GM23338 (cell line): Measurements from ENCODE around the gene GUCY1A2. TPM values are rescaled to one million over a fixed set of nuclear protein-coding genes. Genes with fewer than 3 reads are reported as not detected.

Source experiments
- ATAC-seq: fragments of 200-7000 bp; cut with Tn5 transposase; 3 replicates; pipeline ENCODE4 v1.9.1; 2020
- DNase-seq: peaks from one replicate; pipeline ENCODE4 v3.0.0-alpha.2; 2015; ENCODE audit warnings: low spot score
- H2AFZ ChIP-seq: fragments of 200-600 bp; sonication (generic); 2 replicates; pipeline ENCODE4 v1.8.0; 2016; ENCODE audit warnings: antibody characterized with exemption, mild to moderate bottlenecking, moderate library complexity
- H3F3A ChIP-seq: fragments of 200-600 bp; sonication (generic); replicated peaks from 2 replicates; pipeline ENCODE4 v1.8.0; 2017; ENCODE audit warnings: antibody characterized with exemption, mixed run types, low read depth
- H3K27ac ChIP-seq: fragments of 200-600 bp; sonication (generic); 2 replicates; pipeline ENCODE4 v1.6.1; 2016; ENCODE audit warnings: low read depth
- H3K27me3 ChIP-seq: fragments of 200-600 bp; sonication (generic); 2 replicates; pipeline ENCODE4 v1.8.0; 2016; ENCODE audit warnings: mild to moderate bottlenecking, mixed run types, moderate library complexity; ENCODE audit not compliant: insufficient read depth
- H3K36me3 ChIP-seq: fragments of 200-600 bp; sonication (generic); 2 replicates; pipeline ENCODE4 v1.8.0; 2016; ENCODE audit warnings: mild to moderate bottlenecking; ENCODE audit not compliant: insufficient read depth
- H3K4me1 ChIP-seq: fragments of 200-600 bp; sonication (generic); 2 replicates; pipeline ENCODE4 v1.8.0; 2016; ENCODE audit warnings: mild to moderate bottlenecking, moderate library complexity; ENCODE audit not compliant: insufficient read depth
- H3K4me2 ChIP-seq: fragments of 200-600 bp; sonication (generic); 2 replicates; pipeline ENCODE4 v1.7.1; 2017; ENCODE audit warnings: mixed run types
- H3K4me3 ChIP-seq: fragments of 200-600 bp; sonication (generic); 2 replicates; pipeline ENCODE4 v1.6.1; 2016; ENCODE audit warnings: mixed run types
- H3K79me2 ChIP-seq: fragments of 200-600 bp; sonication (generic); replicated peaks from 2 replicates; pipeline ENCODE4 v1.8.0; 2017; ENCODE audit warnings: mild to moderate bottlenecking; ENCODE audit not compliant: insufficient read depth
- H3K9me2 ChIP-seq: fragments of 200-600 bp; sonication (generic); 2 replicates; pipeline ENCODE4 v1.8.0; 2017; ENCODE audit not compliant: insufficient read depth
- H4K20me1 ChIP-seq: fragments of 200-600 bp; sonication (generic); replicated peaks from 2 replicates; pipeline ENCODE4 v1.8.0; 2017; ENCODE audit warnings: mild to moderate bottlenecking; ENCODE audit not compliant: insufficient read depth
- H3K27ac Mint-ChIP-seq: 2 replicates; pipeline ENCODE4 v1.8.0; 2020; ENCODE audit warnings: inconsistent platforms, mild to moderate bottlenecking, moderate library complexity, mixed read lengths
- H3K27me3 Mint-ChIP-seq: 3 replicates; pipeline ENCODE4 v1.8.0; 2022; ENCODE audit warnings: low read depth, mild to moderate bottlenecking, moderate library complexity, mixed read lengths, inconsistent platforms; ENCODE audit not compliant: insufficient read depth, poor library complexity
- H3K36me3 Mint-ChIP-seq: 3 replicates; pipeline ENCODE4 v1.8.0; 2021; ENCODE audit warnings: low read depth, mild to moderate bottlenecking, inconsistent platforms, moderate library complexity, mixed read lengths
- H3K4me1 Mint-ChIP-seq: 3 replicates; pipeline ENCODE4 v1.8.0; 2020; ENCODE audit warnings: mild to moderate bottlenecking, inconsistent platforms, mixed read lengths
- H3K4me3 Mint-ChIP-seq: 3 replicates; pipeline ENCODE4 v1.8.0; 2021; ENCODE audit warnings: moderate library complexity, mild to moderate bottlenecking, inconsistent platforms, mixed read lengths
- H3K9me3 Mint-ChIP-seq: 3 replicates; pipeline ENCODE4 v1.8.0; 2020; ENCODE audit warnings: moderate library complexity, mild to moderate bottlenecking, inconsistent platforms, mixed read lengths
- CREB1 ChIP-seq: fragments of 250-450 bp; sonication (Bioruptor Pico); IDR thresholded peaks from 2 replicates; pipeline ENCODE4 v1.5.0; 2020; ENCODE audit warnings: low read depth, mild to moderate bottlenecking, moderate library complexity
- CTCF ChIP-seq, 2 experiments: fragments of 200-600 bp in 1 of 2; sonication (generic) in 1 of 2; conservative IDR thresholded peaks; 2 replicates each; pipeline versions ENCODE4 v1.5.1 to v1.6.1; 2016 to 2017; ENCODE audit warnings: antibody characterized with exemption in 2 of 2, low read depth in 2 of 2, mild to moderate bottlenecking in 2 of 2, moderate library complexity in 1 of 2
- ETS1 ChIP-seq: IDR thresholded peaks from 2 replicates; pipeline ENCODE4 v1.6.1; 2016; ENCODE audit warnings: antibody characterized with exemption
- EZH2 ChIP-seq: fragments of 200-600 bp; sonication (generic); IDR thresholded peaks from one replicate; pipeline ENCODE4 v1.8.0; 2017; ENCODE audit warnings: antibody characterized with exemption, mild to moderate bottlenecking, low read depth; ENCODE audit not compliant: unreplicated experiment
- EZH2phosphoT487 ChIP-seq: fragments of 200-600 bp; sonication (generic); IDR thresholded peaks from one replicate; pipeline ENCODE4 v1.8.1; 2018; ENCODE audit warnings: antibody characterized with exemption; ENCODE audit not compliant: unreplicated experiment
- REST ChIP-seq: IDR thresholded peaks from one replicate; pipeline ENCODE4 v1.6.1; 2018; ENCODE audit warnings: antibody characterized with exemption; ENCODE audit not compliant: unreplicated experiment
- ZNF114 ChIP-seq: fragments of 250-450 bp; sonication (Bioruptor Pico); IDR thresholded peaks from 2 replicates; pipeline ENCODE4 v1.5.0; 2020; ENCODE audit warnings: mild to moderate bottlenecking, moderate library complexity
- ZNF331 ChIP-seq: fragments of 250-450 bp; sonication (Bioruptor Pico); IDR thresholded peaks from 2 replicates; pipeline ENCODE4 v1.5.0; 2020; ENCODE audit warnings: low read depth, mild to moderate bottlenecking, moderate library complexity
- polyA plus RNA-seq: library from polyadenylated mRNA; unstranded; fragments of >200 nt; fragmentation: Nextera tagmentation; extraction: Ambion mirVana; gene quantifications from 2 replicates; pipeline ENCODE4 v1.2.1, GENCODE V29; 2016
- total RNA-seq: library from RNA; depleted of rRNA; stranded (reverse); fragments of >200 nt; shearing (Covaris generic); gene quantifications from 2 replicates; pipeline ENCODE4 v1.2.3, GENCODE V29; 2014

GUCY1A2 gene
- total and polyA plus RNA-seq, 2 experiments from 2014 or later: 0.36 to 1.4 TPM

GRCh38 chr11:106708348-106708747, 309.9 kb downstream of the GUCY1A2 start (continued):
- TF ChIP-seq REST: no peak
- TF ChIP-seq ZNF331: no peak

- peaks cover 4% of the 10 kb centered on the region for H3K4me1 Mint-ChIP-seq
- DNase-seq: no peak
- no peaks in the 10 kb centered on the region for H3K9me3 Mint-ChIP-seq
Observed at GRCh38 chr11:106706355-106706754, 311.9 kb downstream of the GUCY1A2 start.

GRCh38 chr11:106702805-106703204, 315.5 kb downstream of the GUCY1A2 start:
- Histone ChIP-seq H3F3A (no peaks in the 10 kb centered on the region), H3K4me2 (no peak overlapping the region), H3K4me3 (no peak overlapping the region), H4K20me1 (no peaks in the 10 kb centered on the region), H3K9me2 (no peaks in the 10 kb centered on the region), H3K79me2 (no peaks in the 10 kb centered on the region), H3K4me1 (no peaks in the 10 kb centered on the region), H3K27ac (no peak overlapping the region), H3K36me3 (no peaks in the 10 kb centered on the region), H3K27me3 (no peaks in the 10 kb centered on the region), H2AFZ (no peak overlapping the region)
- Mint-ChIP-seq H3K4me1 (no peaks in the 10 kb centered on the region), H3K36me3 (no peaks in the 10 kb centered on the region), H3K4me3 (no peak overlapping the region), H3K9me3 (no peaks in the 10 kb centered on the region), H3K27ac (no peak overlapping the region), H3K27me3 (no peaks in the 10 kb centered on the region)
- DNase-seq (no peak), ATAC-seq (no peak)
- TF ChIP-seq REST (no peak), EZH2 (no peak), CTCF (conservative IDR thresholded peaks at IDR 0.05; ENCODE audit: low read depth in 2 of 2) (no peak), ETS1 (no peak), CREB1 (CRISPR knock-in tag) (no peak), ZNF114 (CRISPR knock-in tag) (no peak), EZH2phosphoT487 (no peak)

More at GRCh38 chr11:106706355-106706754, 311.9 kb downstream of the GUCY1A2 start:
- TF ChIP-seq ZNF331: no peak
- no peaks in the 10 kb centered on the region for H3K27me3 ChIP-seq
- H3F3A ChIP-seq: no peaks in the 10 kb centered on the region
- no peaks in the 10 kb centered on the region for H3K79me2 ChIP-seq
- H3K4me3 ChIP-seq: no peak overlapping the region
- H3K27me3 Mint-ChIP-seq: no peaks in the 10 kb centered on the region
- no peaks in the 10 kb centered on the region for H3K36me3 Mint-ChIP-seq
- no peak overlapping the region for H3K27ac ChIP-seq
- H3K4me1 ChIP-seq: 0 out of 2 replicates have a peak, but pooled peaks cover 3% of the 10 kb centered on the region
- ATAC-seq: no peak
- H4K20me1 ChIP-seq: no peaks in the 10 kb centered on the region
- no peak overlapping the region for H2AFZ ChIP-seq
- no peak overlapping the region for H3K27ac Mint-ChIP-seq
- H3K4me3 Mint-ChIP-seq: no peak overlapping the region
- H3K4me2 ChIP-seq: no peak overlapping the region
- H3K36me3 ChIP-seq: no peaks in the 10 kb centered on the region
- no peaks in the 10 kb centered on the region for H3K9me2 ChIP-seq
